ENCODE data around the gene DAZAP1.
A peak's percentile ranks its signal among the peaks of the same experiment; 100 is the strongest.

DAZAP1 gene

GRCh38 chr19:1377176-1377964 is 30.0 kb upstream of the DAZAP1 start:
- DNase-seq, result no peak

- no peak for DNase-seq
Measured at GRCh38 chr19:1377965-1378785, 29.2 kb upstream of the DAZAP1 start.

GRCh38 chr19:1379126-1379905 is 28.1 kb upstream of the DAZAP1 start:
- DNase-seq, result no peak

GRCh38 chr19:1379961-1380489 is 27.4 kb upstream of the DAZAP1 start:
- DNase-seq, result no peak

- DNase-seq, result no peak
Measured at GRCh38 chr19:1382250-1382649, 25.1 kb upstream of the DAZAP1 start.

- no peak for DNase-seq
Measured at GRCh38 chr19:1383017-1383311, 24.4 kb upstream of the DAZAP1 start.

- DNase-seq, result peak; percentile 92
Measured at GRCh38 chr19:1383312-1384084, 23.9 kb upstream of the DAZAP1 start, which contains the start of gene NDUFS7. TSS of gene NDUFS7 (plus strand) at chr19:1383907. CDS start at chr19:1383927, 20 bp downstream.

- no peak for DNase-seq
Measured at GRCh38 chr19:1384085-1384462, 23.3 kb upstream of the DAZAP1 start.

- DNase-seq, result no peak
Measured at GRCh38 chr19:1384478-1385110, 22.8 kb upstream of the DAZAP1 start.

GRCh38 chr19:1385816-1386215 is 21.6 kb upstream of the DAZAP1 start:
- DNase-seq, result no peak

GRCh38 chr19:1386945-1387683 is 20.3 kb upstream of the DAZAP1 start:
- DNase-seq, result no peak

GRCh38 chr19:1387684-1388636 is 19.4 kb upstream of the DAZAP1 start:
- DNase-seq, result no peak

- no peak for DNase-seq
Measured at GRCh38 chr19:1388637-1389026, 18.8 kb upstream of the DAZAP1 start.

- no peak for DNase-seq
Measured at GRCh38 chr19:1389033-1389940, 18.1 kb upstream of the DAZAP1 start.

GRCh38 chr19:1390890-1391423 is 16.4 kb upstream of the DAZAP1 start:
- no peak for DNase-seq

- no peak for DNase-seq
Measured at GRCh38 chr19:1392407-1392806, 15.0 kb upstream of the DAZAP1 start.

- DNase-seq, result no peak
Measured at GRCh38 chr19:1392939-1393530, 14.4 kb upstream of the DAZAP1 start.

GRCh38 chr19:1393841-1394240 is 13.5 kb upstream of the DAZAP1 start:
- no peak for DNase-seq
